Right lobe of liver (tissue), 4 donors: Measurements from ENCODE around the gene CTDSPL.

Source experiments
- CTCF ChIP-seq, 4 donors: fragments of 200-600 bp in 3 of 4; fragments of 450-650 bp in 1 of 4; IDR thresholded peaks; one replicate each; pipeline versions ENCODE4 v1.5.1 to v1.8.0; 2016 to 2022; ENCODE audit warnings: antibody characterized with exemption in 4 of 4, mild to moderate bottlenecking in 2 of 4
- POLR2A ChIP-seq: fragments of 450-650 bp; IDR thresholded peaks from one replicate; pipeline ENCODE4 v1.6.1; 2017; ENCODE audit warnings: antibody characterized with exemption, mild to moderate bottlenecking
- donor health status: DM: no; HTN: no; CAD: no.
- donor health status: DM: no; HTN: no; CAD: no.
- donor health status: DM: no; HTN: yes; CAD: no.

- no peak for TF ChIP-seq CTCF (IDR thresholded peaks at IDR 0.05)
- TF ChIP-seq POLR2A: no peak
Measured at GRCh38 chr3:37992271-37993066, 130.8 kb downstream of the CTDSPL start.
